Osteoblast (primary cell): Measurements from ENCODE around the gene MGAT2. TPM values are rescaled to one million over a fixed set of nuclear protein-coding genes. Genes with fewer than 3 reads are reported as not detected.

Experiments
- DNase-seq: peaks from one replicate; pipeline ENCODE4 v3.0.0; 2011; ENCODE audit warnings: low spot score, mixed read lengths; ENCODE audit not compliant: insufficient read length; ENCODE audit errors: missing footprints
- H2AFZ ChIP-seq: 2 replicates; pipeline ENCODE4 v1.6.0; 2011; ENCODE audit warnings: mild to moderate bottlenecking, low read length
- H3K27ac ChIP-seq: 2 replicates; pipeline ENCODE4 v1.5.1; 2011; ENCODE audit warnings: mild to moderate bottlenecking, low read depth, low read length, moderate library complexity
- H3K27me3 ChIP-seq: 2 replicates; pipeline ENCODE4 v1.6.0; 2012; ENCODE audit warnings: mild to moderate bottlenecking, control low read depth, inconsistent platforms, low read length, moderate library complexity; ENCODE audit not compliant: insufficient read depth
- H3K36me3 ChIP-seq: 2 replicates; pipeline ENCODE4 v1.5.1; 2011; ENCODE audit warnings: mild to moderate bottlenecking, low read length, control low read depth, moderate library complexity; ENCODE audit not compliant: insufficient read depth
- H3K4me1 ChIP-seq: 2 replicates; pipeline ENCODE4 v1.5.1; 2011; ENCODE audit warnings: mild to moderate bottlenecking, low read length, control low read depth, moderate library complexity; ENCODE audit not compliant: insufficient read depth
- H3K4me2 ChIP-seq: 2 replicates; pipeline ENCODE4 v1.6.0; 2011; ENCODE audit warnings: mild to moderate bottlenecking, low read length; ENCODE audit not compliant: insufficient read depth
- H3K4me3 ChIP-seq: fragments of 200-600 bp; sonication (generic); 3 replicates; pipeline ENCODE4 v1.5.1; 2012; ENCODE audit warnings: mild to moderate bottlenecking, low read length, inconsistent platforms; ENCODE audit not compliant: insufficient read depth
- H3K79me2 ChIP-seq: 2 replicates; pipeline ENCODE4 v1.6.0; 2012; ENCODE audit warnings: mild to moderate bottlenecking, low read length, control low read depth, inconsistent platforms; ENCODE audit not compliant: insufficient read depth
- H3K9me3 ChIP-seq: 2 replicates; pipeline ENCODE4 v1.5.1; 2011; ENCODE audit warnings: low read depth, low read length, control low read depth
- H4K20me1 ChIP-seq: 2 replicates; pipeline ENCODE4 v1.6.0; 2012; ENCODE audit warnings: mild to moderate bottlenecking, low read length, control low read depth; ENCODE audit not compliant: insufficient read depth
- total RNA-seq: library from RNA; depleted of rRNA; stranded (reverse); fragments of >200 nt; gene quantifications from 2 replicates; pipeline ENCODE4 v1.2.3, GENCODE V29; 2012
- TF ChIP-seq, protein P1 (sequence below): IDR thresholded peaks from 2 replicates; pipeline ENCODE4 v1.5.1; 2011; ENCODE audit warnings: mild to moderate bottlenecking, low read depth, low read length, moderate library complexity; ENCODE audit errors: extremely low read depth

Gene MGAT2
- total RNA-seq, 1 donor = 63.0 TPM

- no peaks in the 10 kb centered on the region for H3K9me3 ChIP-seq
- H4K20me1 ChIP-seq = peaks cover 29% of the 10 kb centered on the region
- peaks cover 61% of the 10 kb centered on the region for H3K79me2 ChIP-seq
- H3K36me3 ChIP-seq = peaks cover 23% of the 10 kb centered on the region
- peaks cover 53% of the 10 kb centered on the region for H3K4me1 ChIP-seq
- H2AFZ ChIP-seq = peak overlapping the region; percentile 96
- DNase-seq = no peak
- peak overlapping the region; percentile 98 for H3K27ac ChIP-seq
- H3K27me3 ChIP-seq = no peaks in the 10 kb centered on the region
- peak overlapping the region; percentile 92 for H3K4me2 ChIP-seq
- H3K4me3 ChIP-seq = peak overlapping the region; percentile 96
- TF ChIP-seq, protein P1, sequence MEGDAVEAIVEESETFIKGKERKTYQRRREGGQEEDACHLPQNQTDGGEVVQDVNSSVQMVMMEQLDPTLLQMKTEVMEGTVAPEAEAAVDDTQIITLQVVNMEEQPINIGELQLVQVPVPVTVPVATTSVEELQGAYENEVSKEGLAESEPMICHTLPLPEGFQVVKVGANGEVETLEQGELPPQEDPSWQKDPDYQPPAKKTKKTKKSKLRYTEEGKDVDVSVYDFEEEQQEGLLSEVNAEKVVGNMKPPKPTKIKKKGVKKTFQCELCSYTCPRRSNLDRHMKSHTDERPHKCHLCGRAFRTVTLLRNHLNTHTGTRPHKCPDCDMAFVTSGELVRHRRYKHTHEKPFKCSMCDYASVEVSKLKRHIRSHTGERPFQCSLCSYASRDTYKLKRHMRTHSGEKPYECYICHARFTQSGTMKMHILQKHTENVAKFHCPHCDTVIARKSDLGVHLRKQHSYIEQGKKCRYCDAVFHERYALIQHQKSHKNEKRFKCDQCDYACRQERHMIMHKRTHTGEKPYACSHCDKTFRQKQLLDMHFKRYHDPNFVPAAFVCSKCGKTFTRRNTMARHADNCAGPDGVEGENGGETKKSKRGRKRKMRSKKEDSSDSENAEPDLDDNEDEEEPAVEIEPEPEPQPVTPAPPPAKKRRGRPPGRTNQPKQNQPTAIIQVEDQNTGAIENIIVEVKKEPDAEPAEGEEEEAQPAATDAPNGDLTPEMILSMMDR = no peak
Observed at GRCh38 chr14:49619730-49620129, 869 bp upstream of the MGAT2 start.

GRCh38 chr14:49621114-49621881 is 699 bp downstream of the MGAT2 start:
- no peak for DNase-seq
- Histone ChIP-seq H3K27me3 (no peaks in the 10 kb centered on the region), H3K27ac (peak overlapping the region; percentile 98), H2AFZ (peak overlapping the region; percentile 91), H3K4me1 (peaks cover 53% of the 10 kb centered on the region), H3K79me2 (peaks cover 62% of the 10 kb centered on the region), H4K20me1 (peaks cover 29% of the 10 kb centered on the region), H3K9me3 (no peaks in the 10 kb centered on the region), H3K4me3 (peak overlapping the region; percentile 96), H3K36me3 (peaks cover 18% of the 10 kb centered on the region), H3K4me2 (peak overlapping the region; percentile 92)
- TF ChIP-seq, protein P1 = no peak

GRCh38 chr14:49622022-49622607 is 1.5 kb downstream of the MGAT2 start:
- Histone ChIP-seq H3K27me3 (no peaks in the 10 kb centered on the region), H3K4me2 (peak overlapping the region; percentile 92), H3K4me3 (peak overlapping the region; percentile 96), H3K36me3 (peaks cover 18% of the 10 kb centered on the region), H3K9me3 (no peaks in the 10 kb centered on the region), H3K27ac (peak overlapping the region; percentile 98), H3K4me1 (peaks cover 47% of the 10 kb centered on the region), H2AFZ (no peak overlapping the region), H4K20me1 (peaks cover 29% of the 10 kb centered on the region), H3K79me2 (peaks cover 66% of the 10 kb centered on the region)
- TF ChIP-seq, protein P1 = no peak
- peak; percentile 52 for DNase-seq

DNA sequence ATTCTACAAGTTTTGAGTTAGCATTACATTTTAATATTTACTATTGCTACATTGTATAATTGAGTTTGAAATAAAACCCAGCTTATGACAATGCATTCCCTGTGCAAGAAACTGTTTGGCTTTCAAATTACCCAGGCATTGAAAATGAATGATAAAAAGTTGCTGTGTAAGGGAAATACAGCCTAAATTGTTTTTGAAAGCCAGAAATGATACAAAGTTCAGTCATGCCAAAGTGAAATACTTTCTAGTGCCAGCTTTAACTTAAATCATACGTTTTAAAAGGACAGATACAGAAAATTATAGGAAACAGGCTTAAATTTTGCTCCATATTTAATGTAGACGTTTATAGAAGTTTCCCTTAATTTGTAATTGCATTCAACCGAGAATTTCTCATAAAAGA is 2.8 kb downstream of the MGAT2 start:
- Histone ChIP-seq H3K27me3 (no peaks in the 10 kb centered on the region), H3K4me3 (peak overlapping the region; percentile 96), H3K4me2 (peak overlapping the region; percentile 92), H4K20me1 (peaks cover 21% of the 10 kb centered on the region), H3K27ac (no peak overlapping the region), H3K79me2 (peaks cover 64% of the 10 kb centered on the region), H2AFZ (no peak overlapping the region), H3K9me3 (no peaks in the 10 kb centered on the region), H3K4me1 (peaks cover 34% of the 10 kb centered on the region), H3K36me3 (peaks cover 8% of the 10 kb centered on the region)
- DNase-seq = no peak
- TF ChIP-seq, protein P1 = no peak
